PC-9 (cell line): ENCODE measurements around the gene KLF2.

Experiments
- EZH2 ChIP-seq: fragments of 200-600 bp; sonication (generic); IDR thresholded peaks from 2 replicates; pipeline ENCODE4 v1.8.0; 2017; ENCODE audit warnings: antibody characterized with exemption, low read depth
- TF ChIP-seq, protein P1 (sequence below): fragments of 200-600 bp; sonication (generic); conservative IDR thresholded peaks from 2 replicates; pipeline ENCODE4 v1.6.1; 2017; ENCODE audit warnings: mixed run types, antibody characterized with exemption, mild to moderate bottlenecking, moderate library complexity

DNA sequence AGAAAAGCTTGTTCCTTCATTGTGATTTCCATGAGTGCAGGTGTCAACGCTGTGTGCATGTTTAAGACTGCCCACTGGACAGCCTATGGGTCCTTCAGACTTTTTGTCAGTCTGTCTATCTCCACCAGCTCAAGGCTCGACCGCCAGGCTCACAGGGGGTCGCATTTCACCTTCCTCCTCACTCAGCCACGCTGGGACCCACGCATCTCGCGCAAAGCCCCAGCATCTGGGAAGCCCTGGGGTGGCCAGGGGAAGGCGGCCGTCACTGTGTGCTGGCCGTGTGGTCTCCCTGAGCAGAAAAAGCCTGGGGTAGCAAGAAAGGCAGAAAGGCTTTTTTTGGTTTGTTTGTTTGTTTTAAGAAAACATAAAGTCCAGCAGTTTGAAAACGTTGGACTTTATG is 48.5 kb downstream of the KLF2 start:
- TF ChIP-seq, protein P1, sequence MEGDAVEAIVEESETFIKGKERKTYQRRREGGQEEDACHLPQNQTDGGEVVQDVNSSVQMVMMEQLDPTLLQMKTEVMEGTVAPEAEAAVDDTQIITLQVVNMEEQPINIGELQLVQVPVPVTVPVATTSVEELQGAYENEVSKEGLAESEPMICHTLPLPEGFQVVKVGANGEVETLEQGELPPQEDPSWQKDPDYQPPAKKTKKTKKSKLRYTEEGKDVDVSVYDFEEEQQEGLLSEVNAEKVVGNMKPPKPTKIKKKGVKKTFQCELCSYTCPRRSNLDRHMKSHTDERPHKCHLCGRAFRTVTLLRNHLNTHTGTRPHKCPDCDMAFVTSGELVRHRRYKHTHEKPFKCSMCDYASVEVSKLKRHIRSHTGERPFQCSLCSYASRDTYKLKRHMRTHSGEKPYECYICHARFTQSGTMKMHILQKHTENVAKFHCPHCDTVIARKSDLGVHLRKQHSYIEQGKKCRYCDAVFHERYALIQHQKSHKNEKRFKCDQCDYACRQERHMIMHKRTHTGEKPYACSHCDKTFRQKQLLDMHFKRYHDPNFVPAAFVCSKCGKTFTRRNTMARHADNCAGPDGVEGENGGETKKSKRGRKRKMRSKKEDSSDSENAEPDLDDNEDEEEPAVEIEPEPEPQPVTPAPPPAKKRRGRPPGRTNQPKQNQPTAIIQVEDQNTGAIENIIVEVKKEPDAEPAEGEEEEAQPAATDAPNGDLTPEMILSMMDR = no peak
- no peak for TF ChIP-seq EZH2
